HG02623 (cell line): ENCODE measurements around the gene TCP11X2.
A peak's percentile ranks its signal among the peaks of the same experiment; 100 is the strongest.
"Not testable (repeated sequence)": the region's sequence is repeated elsewhere in the genome, so short reads cannot be mapped to it uniquely, and the experiment has no call there.

Experiments
- ATAC-seq: cut with Tn5 transposase; IDR thresholded peaks from one replicate; pipeline ENCODE4 v1.9.1; 2021; ENCODE audit warnings: moderate library complexity; ENCODE audit not compliant: unreplicated experiment

TCP11X2 gene

DNA sequence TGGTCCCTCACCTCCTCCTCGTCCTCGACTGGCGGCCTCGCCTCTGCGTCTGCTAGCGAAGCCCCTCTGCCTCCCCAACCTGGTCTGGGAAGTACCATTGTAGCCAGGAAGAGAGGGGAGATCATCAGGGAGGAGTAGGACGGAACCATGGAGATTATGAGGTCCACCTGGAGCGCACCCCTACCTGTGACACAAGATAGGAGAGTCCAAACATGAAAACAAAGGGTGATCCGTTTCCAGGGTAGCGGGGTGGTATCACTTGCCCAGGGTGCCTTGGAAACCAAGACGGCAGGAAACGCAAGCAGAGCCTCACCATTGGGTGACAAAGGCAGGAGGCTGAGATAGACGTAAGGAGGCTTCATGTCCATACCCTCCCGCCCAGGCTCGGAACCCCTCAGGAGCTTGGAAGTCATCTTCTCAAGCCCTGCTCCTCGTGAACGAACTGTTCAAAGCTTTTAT is at the start of gene TCP11X2:
Gene TCP11X2 (minus strand): TSS at position 51 of the 459 bp plus-strand sequence.
- ATAC-seq, result not testable (repeated sequence)

DNA sequence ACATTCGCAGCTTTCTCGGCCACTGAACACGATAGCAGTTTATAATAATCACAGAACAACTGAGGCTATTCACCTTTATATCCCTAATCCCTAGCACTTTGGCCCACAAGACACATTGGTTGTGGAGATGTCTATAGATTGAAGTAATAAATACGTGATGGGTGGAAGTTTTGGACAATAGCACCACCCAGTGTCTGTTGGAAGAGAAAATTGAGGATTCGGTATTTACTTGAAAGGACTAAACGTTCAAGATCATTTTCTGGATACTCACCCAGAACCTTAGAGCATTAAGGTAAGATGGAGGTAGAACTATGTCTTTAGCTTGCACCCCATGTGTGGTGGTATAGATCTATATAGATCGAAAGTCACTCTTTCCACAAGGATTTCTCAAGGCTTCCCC is 45.7 kb upstream of the TCP11X2 start:
- ATAC-seq, result no peak

DNA sequence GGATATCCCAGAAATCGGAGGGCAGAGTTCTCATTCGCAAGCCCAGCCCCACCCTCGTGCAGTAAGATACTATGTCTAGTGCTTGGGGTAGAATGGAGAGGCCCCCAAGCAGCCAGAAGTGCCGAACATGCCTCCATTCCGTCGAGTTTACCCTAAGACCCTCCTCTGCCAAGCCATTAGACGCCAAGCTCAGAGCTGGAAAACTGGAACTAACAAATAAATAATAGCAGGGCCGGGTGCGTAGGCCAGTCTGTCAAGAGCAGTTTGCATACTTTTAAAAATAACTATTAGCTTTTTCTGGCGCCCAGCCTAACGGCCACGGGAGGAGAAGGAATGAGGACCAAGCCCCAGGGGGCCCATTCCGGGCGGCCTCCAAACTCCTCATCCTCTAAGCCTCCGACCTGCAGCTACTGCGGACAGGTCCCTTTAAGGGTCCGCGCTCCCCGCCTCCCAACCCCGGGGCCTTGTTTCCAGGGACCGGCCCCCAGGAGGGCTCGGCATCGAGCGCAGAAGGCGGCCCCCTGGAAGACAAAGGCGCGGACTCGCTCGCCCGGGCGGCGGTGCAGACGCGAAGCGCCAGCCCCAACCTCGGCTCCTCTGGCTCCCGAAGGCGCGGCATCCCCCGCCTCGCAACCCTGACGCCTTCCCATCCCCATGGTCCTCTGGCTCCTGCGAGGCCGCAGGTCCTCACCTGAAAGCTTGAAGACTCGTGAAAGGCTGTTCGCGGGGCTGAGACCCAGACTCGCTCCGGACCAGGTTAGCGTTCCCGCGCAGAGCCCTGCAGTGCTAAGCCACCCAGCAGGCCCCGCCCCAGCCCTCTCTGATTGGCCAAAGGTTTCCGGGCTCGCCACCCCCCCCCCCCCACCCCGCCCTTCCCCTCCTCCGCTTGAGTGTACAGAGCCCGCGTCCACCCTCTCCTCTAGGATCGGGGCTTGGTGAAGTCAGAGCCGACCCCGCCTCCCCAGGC is 44.6 kb upstream of the TCP11X2 start, which contains the start of gene TMSB15A:
Gene TMSB15A (minus strand): TSS at position 765 of the 967 bp plus-strand sequence.
- peak; percentile 87 for ATAC-seq

DNA sequence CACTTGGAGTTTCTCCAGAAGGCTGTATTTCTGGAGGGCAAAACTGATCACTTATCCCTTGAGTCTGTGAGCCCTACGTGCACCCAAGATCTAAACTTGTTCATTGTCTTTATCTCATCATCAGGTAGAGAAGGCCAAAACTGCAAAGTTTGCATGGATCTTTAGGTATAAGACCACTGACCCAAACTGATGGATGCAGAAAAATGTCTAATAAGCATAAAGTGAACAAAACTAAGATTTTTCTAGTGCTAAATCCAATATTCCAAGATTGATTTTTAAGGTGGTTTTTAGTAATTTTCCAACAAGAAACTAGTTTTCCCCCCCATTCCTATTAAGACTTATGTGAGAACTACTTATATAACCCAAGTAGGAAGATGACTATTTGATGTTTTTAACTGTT is 42.9 kb upstream of the TCP11X2 start:
- ATAC-seq, result no peak

DNA sequence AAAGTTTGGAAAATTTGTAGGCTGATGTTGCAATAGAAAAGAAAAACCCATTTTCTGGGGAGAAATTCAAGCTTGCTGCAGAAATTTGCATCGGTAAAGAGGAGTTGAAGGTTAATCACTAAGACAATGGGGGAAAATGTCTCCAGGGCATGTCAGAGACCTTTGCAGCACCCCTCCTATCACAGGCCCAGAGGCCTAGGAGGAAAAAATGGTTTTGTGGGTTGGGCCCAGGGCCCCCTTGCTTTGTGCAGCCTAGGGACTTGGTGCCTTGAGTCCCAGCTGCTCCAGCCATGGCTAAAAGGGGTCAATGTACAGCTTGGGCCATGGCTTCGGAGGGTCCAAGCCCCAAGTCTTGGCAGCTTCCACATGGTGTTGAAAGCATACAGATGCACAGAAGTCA is 27.1 kb upstream of the TCP11X2 start:
- ATAC-seq, result no peak

DNA sequence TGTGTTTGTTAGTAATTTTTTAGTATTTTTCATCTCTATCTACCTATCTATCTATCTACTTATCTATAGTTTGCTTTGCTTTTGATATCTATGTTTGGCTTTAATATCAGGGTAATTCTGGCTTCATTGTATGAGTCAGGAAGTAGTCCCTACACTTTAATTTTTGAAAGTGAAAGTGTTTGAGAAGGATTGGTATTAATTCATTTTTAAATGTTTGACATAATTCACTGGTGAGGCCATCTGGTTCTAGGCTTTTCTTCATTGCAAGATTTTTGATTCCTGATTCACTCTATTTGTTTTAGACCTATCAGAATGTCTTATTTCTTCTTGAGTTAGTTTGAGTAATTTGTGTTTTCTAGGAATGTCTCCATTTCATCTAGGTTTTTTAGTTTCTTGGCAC is 20.2 kb upstream of the TCP11X2 start:
- ATAC-seq, result no peak

DNA sequence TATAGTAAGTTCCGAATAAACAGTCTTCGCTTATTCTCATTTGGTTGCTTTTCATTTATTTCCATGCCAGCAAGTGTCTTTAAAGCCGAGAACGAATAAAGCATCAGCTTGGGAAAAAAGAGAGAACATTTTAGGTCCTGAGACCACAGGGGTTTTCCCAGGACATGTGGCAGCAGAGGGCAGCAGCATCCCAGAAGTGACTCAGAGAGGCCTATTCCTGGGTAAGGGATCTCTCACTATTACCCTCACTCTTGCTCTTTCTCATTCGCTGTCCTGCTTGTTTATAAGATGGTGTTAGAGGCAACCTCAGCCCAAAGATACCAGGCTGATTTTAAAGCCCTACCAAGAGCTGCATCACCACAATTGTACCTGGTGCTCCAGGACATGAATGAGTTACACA is 7.2 kb upstream of the TCP11X2 start:
- ATAC-seq, result not testable (repeated sequence)

DNA sequence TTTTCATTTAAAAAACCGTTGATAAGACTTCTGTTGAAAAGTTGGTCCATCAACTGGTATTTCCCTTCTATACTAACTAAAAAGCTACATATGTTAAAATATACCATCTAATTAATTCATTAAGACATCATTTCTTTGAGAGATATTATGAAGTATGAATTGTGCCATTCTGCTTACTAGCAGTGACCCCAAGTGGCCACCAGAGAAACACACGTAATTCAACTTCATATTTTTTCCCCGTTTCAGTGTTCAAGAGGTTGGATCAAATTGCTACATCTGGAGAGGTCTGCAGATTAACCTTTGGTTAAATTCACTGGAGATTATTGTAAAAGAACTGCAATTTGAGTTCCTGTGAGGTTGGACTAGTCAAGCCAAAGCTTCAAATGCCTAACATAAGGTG is 1.4 kb downstream of the TCP11X2 start:
- ATAC-seq, result not testable (repeated sequence)

DNA sequence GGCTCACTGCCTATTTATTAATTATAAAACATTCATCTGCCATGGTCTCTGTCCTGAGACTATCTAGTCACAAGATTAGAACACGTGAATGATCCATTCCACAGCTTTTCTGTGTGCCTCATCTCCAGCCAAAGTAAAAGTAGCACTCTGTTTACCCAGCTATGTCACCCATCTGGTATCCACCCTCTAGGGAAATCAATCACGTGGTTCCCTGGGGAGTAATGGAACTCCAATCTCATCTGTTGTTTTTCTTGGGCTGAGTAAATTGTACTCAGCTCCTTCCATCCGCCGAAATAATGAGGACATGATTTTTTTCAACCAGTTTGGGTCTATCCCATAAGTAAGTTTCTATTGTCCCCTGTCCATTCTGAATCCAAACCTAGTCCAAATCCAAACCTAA is 13.0 kb downstream of the TCP11X2 start:
- ATAC-seq, result not testable (repeated sequence)

DNA sequence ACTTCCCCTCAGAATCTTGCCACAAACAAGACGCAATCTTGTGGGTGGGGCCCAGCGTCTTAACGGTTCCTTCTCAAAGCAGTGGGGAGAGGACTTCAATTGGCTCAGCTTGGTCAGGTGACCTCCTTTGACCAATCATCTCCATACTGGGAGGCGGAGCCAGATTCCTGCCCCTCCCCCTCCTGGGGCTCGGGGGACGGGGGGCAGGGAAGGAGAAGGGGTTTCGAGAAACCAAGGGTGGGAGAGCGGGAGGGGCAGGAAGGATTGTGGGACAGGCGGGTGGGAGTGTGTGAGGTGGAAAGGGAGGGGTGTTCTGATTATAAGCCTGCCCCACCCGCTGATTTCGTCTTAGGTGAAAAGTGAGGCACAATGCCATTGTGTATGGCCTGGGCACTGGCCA is 31.7 kb downstream of the TCP11X2 start, which contains the start of gene NXF2B:
Gene NXF2B (minus strand): TSS at position 101 of the 400 bp plus-strand sequence. CDS start 59,972 bp downstream, outside the sequence.
- not testable (repeated sequence) for ATAC-seq

DNA sequence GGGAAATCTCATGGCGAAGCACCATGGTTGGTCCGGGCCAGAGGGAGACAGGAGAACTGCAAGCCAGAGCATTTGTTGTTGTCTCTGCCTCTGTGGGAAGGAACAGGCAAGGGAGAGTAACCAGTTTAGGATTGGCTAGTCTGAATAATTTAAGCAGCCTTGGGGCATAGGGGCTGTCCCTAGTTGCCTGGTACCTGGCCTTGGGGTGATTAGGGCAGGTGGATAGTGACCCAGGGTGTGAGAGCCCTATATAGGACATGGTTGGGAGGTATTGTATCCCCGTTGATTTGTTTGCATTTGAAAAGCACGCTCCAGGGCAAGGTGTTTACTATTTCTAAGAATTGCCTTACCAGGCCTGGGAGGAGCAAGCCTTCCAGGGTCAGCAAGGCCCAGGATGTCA is 57.1 kb downstream of the TCP11X2 start:
- not testable (repeated sequence) for ATAC-seq
